GM19240 (cell line): Measurements from ENCODE around the gene TRIM16.
"Not testable (repeated sequence)": the region's sequence is repeated elsewhere in the genome, so short reads cannot be mapped to it uniquely, and the experiment has no call there.

Experiments
- DNase-seq: peaks from one replicate; pipeline ENCODE4 v3.0.0; 2011; ENCODE audit warnings: low spot score; ENCODE audit not compliant: insufficient read length

TRIM16 gene

GRCh38 chr17:15683824-15684478 lies at the start of gene TRIM16:
Gene TRIM16, minus strand, starts transcription at chr17:15684311. Its CDS starts 32,702 bp downstream, at chr17:15651609.
- DNase-seq = peak; percentile 48

GRCh38 chr17:15733174-15733789 lies 49.2 kb upstream of the TRIM16 start:
- not testable (repeated sequence) for DNase-seq

- not testable (repeated sequence) for DNase-seq
Observed at GRCh38 chr17:15731900-15732299, 47.8 kb upstream of the TRIM16 start, which contains the start of gene TBC1D26. Gene TBC1D26, plus strand, starts transcription at chr17:15732283. Its CDS starts 3,066 bp downstream, at chr17:15735349.

GRCh38 chr17:15730535-15730934 lies 46.4 kb upstream of the TRIM16 start:
- DNase-seq = not testable (repeated sequence)

- DNase-seq = not testable (repeated sequence)
Observed at GRCh38 chr17:15716601-15717563, 32.8 kb upstream of the TRIM16 start.

GRCh38 chr17:15708879-15709278 lies 24.8 kb upstream of the TRIM16 start:
- not testable (repeated sequence) for DNase-seq

GRCh38 chr17:15704813-15705212 lies 20.7 kb upstream of the TRIM16 start:
- DNase-seq = not testable (repeated sequence)

GRCh38 chr17:15704239-15704638 lies 20.1 kb upstream of the TRIM16 start:
- DNase-seq = not testable (repeated sequence)

GRCh38 chr17:15699937-15700336 lies 15.8 kb upstream of the TRIM16 start:
- not testable (repeated sequence) for DNase-seq

GRCh38 chr17:15699413-15699924 lies 15.4 kb upstream of the TRIM16 start, which contains the start of gene ZNF286A:
Gene ZNF286A, plus strand, starts transcription at chr17:15699752. Its CDS starts 578 bp downstream, at chr17:15700330.
- peak; percentile 85 for DNase-seq

GRCh38 chr17:15698967-15699366 lies 14.9 kb upstream of the TRIM16 start:
- DNase-seq = not testable (repeated sequence)

GRCh38 chr17:15687494-15687893 lies 3.4 kb upstream of the TRIM16 start:
- not testable (repeated sequence) for DNase-seq

- DNase-seq = not testable (repeated sequence)
Observed at GRCh38 chr17:15683135-15683534, 976 bp downstream of the TRIM16 start.

- not testable (repeated sequence) for DNase-seq
Observed at GRCh38 chr17:15675991-15676390, 8.1 kb downstream of the TRIM16 start.

GRCh38 chr17:15674640-15675039 lies 9.5 kb downstream of the TRIM16 start:
- DNase-seq = not testable (repeated sequence)

- not testable (repeated sequence) for DNase-seq
Observed at GRCh38 chr17:15669526-15669925, 14.6 kb downstream of the TRIM16 start.

- DNase-seq = no peak
Observed at GRCh38 chr17:15663691-15664090, 20.4 kb downstream of the TRIM16 start.

GRCh38 chr17:15663176-15663575 lies 20.9 kb downstream of the TRIM16 start:
- no peak for DNase-seq

- no peak for DNase-seq
Observed at GRCh38 chr17:15662681-15663080, 21.4 kb downstream of the TRIM16 start.

- no peak for DNase-seq
Observed at GRCh38 chr17:15660077-15660476, 24.0 kb downstream of the TRIM16 start.

GRCh38 chr17:15659663-15660062 lies 24.4 kb downstream of the TRIM16 start:
- no peak for DNase-seq
